ENCODE results near the gene TUBB4B.
A peak's percentile ranks its signal among the peaks of the same experiment; 100 is the strongest.

The TUBB4B gene

DNA sequence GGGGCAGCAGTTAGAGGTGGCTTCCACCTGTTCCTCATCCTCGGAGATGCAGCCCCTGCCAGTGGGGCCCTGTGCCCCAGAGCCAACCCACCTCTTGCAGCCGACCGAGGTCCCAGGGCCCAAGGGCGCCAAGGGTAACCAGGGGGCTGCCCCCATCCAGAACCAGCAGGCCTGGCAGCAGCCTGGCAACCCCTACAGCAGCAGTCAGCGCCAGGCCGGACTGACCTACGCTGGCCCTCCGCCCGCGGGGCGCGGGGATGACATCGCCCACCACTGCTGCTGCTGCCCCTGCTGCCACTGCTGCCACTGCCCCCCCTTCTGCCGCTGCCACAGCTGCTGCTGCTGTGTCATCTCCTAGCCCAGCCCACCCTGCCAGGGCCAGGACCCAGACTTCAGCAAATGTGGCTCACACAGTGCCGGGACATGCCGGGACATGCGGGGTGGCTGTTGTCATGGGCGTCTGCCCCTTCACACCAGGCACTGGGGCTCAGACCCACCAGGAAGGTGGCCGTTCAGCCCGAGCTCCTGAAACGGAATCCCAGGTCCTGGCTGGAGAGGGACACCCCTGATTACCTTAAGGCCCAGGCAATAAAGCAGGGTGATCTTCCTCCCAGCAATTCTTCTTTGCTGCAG is 15.3 kb upstream of the TUBB4B start:
- no peak for DNase-seq (ENCODE audit: low read depth in 1 of 2, low spot score in 1 of 2)

DNA sequence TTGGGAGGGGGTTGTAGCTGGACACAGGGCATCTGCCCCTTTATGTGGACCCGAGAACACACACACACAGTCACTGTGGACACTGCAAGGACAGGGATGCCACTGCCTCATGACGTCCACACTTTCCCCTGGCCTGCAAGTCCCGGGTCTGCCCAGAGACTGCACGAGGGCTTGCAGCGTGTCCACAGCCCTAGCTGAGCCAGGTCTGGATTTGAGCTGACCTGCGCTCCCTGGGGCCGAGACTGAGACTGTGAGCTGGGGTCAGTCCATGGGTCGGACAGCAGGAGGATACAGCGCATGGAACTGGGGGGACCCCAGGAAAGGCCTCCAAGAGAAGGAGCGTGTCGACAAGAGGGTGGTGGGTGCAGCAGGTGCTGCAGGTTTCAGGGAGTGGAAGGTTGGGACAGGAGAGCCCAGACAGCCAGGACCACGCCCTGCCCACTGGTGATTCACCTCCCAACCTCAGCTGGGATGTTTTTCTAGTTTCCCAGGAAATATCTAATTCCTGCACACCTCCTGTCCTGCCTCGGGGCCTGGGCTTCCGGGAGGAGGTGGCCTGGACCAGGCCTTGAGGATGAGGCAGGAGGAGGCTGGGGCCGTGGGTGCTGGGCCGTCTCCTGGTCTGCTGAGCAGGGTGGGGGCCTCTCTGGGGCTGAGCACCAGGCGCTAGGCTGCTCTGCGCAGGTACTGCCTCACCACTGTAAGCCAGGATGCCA is 14.6 kb upstream of the TUBB4B start:
- DNase-seq (ENCODE audit: low read depth in 1 of 2, low spot score in 1 of 2) = no peak

DNA sequence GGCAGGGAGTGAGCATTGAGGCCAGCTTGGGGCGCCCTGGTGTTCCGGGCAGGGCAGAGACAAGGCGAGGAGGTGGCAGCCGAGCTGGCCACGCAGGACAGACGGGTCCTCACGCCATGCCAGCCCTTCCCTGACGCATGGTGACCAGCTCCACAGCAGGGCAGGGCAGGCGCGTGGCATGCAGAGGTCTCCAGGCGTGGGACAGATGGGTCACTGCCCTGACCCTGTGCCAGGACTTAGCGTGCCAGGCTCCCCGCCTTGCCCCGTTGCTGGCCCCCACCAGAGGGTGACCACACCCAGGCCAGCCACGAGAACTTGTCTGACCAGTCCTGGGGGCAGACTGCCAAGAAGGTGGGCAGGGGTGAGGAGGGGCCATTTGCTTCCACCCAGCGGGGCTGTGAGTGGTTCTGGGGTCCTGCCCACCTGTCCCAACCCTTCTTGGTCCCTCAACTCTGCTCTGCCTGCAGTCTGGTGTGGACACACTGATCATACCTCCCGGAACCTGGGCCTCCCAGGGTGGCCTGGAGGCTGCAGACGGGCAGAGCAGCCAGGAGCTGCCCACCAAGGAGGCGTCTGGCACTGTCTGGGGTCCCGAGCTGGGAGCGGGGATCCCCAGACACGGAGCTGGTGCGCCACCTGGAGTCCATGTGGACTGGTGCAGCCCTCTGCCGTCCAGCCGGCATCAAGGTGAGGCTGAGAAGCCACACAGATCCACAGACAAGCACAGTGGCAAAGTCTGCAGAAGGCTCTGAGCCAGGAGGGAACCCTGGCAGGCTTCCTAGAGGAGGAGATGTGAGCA is 13.8 kb upstream of the TUBB4B start, which contains the start of gene RNF224:
Gene RNF224 (plus strand): TSS at position 449 of the 799 bp plus-strand sequence. CDS start 834 bp downstream, outside the sequence.
- peak; percentile 70 to 72 for DNase-seq (ENCODE audit: low read depth in 1 of 2, low spot score in 1 of 2)

DNA sequence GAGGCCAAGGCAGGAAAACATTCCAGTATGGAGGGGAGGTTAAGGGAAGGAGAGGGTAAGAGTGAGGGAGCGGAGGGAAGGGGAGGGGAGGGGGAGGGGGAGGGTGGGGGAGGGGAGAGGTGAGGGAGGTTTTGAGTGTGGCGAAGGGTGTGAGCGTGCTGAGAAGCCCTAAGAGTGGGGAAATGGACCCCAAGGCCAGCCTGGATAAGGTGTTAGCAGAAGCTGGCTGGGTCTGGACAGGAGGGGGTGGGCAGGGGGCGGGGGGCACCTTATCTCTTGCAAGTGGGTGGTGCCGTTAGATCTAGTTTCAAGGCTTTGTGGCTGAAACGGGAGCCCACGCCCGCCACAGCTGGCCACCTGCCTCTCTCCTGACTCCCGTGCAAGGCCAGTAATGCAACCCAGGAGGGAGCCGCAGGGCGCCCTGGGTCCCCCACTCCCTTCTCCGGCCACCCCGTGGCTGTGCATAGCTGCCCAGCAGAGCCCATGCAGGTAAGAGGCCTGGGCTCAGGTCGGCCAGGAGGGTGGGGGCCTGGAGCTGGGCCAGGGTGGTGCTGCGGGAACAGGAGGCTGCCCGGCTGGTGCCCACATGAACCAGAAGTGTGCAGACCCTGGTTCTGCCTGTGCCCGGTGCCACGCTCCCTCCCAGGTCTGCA is 13.1 kb upstream of the TUBB4B start:
- DNase-seq (ENCODE audit: low read depth in 1 of 2, low spot score in 1 of 2) = no peak

DNA sequence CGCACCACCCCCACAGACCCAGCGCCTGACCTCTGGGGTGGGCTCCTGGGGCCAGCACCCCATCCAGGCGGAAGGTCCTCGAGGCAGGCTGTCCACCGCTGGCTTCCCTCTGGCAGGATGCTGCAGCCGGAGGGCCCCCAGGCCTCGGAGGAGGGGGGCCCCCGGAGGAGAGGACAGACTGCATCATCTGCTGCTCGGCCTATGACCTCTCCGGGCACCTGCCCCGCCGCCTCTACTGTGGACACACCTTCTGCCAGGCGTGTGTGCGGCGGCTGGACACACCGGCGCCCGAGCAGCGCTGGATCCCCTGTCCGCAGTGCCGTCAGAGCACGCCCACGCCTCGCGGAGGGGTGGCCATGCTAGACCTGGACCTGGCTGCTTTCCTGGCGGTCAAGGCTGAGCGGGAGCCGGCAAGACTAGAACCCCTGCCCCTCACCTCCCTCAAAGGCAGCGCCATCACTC is 12.6 kb upstream of the TUBB4B start:
- no peak for DNase-seq (ENCODE audit: low read depth in 1 of 2, low spot score in 1 of 2)

DNA sequence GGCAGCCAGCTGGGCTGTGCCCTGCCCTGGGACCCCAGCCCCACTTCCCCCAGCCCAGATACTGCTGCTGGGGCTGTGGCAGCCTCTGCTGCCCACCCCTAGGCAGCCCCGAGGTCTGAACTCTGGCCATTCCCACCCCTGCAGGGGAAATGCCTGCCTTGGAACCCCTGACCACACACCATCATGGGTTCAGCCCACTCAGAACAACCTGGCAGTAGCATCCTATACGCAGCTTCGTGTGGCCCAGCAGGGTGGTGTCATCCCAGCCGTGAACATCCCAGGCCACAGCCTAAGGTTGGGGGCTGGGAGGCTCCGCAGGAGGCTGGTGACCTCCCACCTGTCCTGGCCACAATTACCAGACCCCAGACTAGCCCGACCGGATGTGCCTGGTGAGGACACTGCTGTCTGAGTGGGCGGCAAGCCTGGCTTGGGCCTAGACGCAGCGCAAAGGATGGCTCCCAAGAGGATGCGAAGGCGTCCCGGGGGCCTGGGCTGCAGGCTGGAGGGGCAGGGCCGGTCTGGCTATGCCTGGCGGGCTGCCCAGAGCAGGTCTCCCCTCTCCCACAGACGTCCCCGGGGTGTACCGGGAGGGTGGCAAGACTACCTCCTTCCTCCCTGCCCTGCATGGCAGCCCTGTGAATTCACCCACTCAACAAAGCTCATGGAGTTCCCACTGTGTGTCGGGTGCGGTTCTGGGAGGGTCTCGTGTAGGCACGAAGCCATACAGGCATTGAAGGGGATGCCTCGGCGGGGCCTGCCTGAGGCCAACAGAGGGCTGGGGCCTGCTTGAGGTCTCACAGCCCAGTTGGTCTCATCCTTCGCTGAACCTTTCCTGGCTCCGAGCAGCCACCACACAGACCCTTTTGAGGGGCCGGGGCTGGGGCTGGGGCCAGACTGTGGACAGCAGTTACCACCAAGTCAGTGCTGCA is 11.9 kb upstream of the TUBB4B start:
- no peak for DNase-seq (ENCODE audit: low read depth in 1 of 2, low spot score in 1 of 2)

DNA sequence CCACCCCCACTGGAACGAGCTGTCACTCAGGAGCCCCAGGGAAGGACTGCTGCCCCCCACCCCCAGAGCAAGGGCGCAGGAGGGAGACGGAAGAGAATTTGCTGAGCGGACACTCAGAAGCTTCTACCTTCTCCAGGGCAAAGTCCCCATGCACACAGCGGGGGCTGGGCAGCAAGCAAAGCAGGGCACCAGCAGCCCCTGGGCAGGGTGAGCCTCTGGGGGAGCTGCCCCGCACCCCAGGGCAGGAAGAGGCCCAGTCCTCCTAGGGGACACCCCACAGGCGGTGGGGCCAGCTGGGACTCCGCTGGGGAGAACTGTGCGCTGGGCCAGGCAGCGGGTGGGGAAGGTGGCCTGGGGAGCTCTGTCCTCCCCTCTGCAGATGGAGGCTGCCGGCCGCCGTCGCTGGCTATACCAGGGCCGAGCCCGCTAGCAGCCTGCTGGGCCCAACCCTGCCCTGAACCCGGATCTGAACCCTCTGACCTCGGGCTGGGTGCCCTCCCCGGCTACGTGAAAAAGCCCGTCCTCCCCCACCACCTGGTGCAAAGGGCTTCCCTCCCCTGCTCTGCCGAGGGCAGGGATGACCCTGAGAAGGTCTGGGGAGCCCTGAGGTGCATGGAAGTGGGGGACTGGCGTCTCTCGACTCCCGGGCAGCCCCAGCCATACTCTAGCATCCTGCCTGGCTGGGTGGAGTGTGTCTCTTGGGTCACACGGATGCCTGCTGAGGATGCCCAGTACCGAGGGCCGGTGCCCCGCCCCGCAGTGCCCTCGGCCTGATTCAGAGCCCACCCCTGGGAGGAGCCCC is 11.0 kb upstream of the TUBB4B start:
- no peak for DNase-seq (ENCODE audit: low read depth in 1 of 2, low spot score in 1 of 2)

DNA sequence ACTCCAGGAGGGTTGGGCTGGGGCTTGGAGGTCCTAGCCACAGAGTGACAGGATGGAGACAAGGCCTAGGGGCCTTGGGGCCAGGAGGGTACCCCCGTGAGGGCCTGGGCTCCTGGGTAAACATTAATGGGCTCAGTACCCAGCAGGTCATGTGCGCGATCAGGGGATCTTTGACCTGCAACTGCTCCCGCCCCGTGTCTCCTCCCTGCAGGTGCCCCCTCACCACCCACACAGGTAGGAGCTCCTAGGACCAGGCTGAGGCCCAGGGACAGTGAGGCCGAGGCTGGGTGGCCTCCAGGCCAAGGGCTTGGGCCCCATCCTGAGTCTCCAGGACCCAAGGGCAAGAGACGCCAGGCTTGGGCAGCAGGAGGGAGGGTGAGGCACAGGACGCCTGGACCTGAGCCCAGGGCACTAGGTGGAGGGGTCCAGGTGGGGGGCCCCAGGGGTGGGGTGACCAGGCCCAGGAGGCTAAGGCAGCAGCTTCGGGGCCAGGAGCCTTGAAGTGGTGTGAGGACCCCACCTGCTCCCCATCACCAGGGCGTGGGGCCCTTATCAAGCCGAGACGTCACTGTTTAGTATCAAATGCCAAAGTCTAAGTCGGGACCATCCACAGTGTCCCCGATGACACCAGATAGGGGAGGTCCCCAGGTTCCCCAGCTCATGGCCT is 10.2 kb upstream of the TUBB4B start, which contains the start of gene SLC34A3:
Gene SLC34A3 (plus strand): TSS at position 197 of the 667 bp plus-strand sequence. CDS start 802 bp downstream, outside the sequence.
- no peak for DNase-seq (ENCODE audit: low read depth in 1 of 2, low spot score in 1 of 2)

DNA sequence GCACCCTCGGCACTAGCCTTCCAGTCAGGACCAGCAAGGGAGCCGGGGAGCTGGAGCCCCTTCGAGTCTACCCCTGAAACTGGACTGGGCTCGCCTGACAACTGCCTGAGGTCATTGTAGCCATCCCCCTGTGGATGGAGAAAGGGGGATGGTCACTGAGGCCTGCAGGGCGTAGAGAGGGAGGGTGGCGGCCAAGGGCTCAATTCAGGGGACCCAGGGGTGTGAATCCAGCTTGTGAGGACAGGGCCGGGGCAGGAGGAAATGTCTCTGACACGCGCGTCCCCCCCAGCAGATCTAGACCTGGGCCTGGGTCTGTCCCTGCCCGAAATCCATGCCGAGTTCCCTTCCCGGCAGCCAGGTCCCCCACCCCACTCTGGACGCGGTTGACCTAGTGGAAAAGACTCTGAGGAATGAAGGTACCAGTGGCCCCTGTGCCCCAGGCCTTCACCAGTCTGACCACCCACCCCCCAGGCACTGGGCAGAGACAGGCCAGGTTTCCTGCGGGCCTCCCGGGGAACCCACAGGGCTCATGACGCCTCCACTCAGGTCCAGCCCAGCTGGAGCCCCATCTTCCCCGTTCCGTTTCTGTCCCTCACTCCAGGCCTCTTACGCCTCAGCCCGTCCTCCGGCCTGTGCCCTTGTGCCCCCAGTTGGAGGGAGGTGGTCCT is 9.6 kb upstream of the TUBB4B start:
- DNase-seq (ENCODE audit: low read depth in 1 of 2, low spot score in 1 of 2) = no peak

DNA sequence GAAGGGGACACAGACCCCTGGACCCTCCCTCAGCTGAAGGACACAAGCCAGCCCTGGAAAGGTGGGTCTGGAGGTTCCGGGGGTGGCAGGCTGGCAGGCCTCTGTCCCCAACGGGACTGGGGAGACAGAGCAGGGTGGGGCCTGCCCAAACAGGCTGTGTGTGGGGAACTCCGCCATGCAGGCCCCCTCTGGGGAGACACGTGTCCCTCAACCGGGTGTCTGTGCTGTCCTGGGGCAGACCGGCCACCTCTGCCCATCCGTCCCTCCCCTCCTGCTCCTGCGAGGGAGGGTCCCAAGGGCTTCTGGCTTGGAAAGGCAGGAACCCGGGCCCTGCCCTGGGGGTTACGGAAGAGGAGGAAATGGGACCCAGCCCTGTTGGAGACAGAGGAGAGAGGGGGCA is 9.0 kb upstream of the TUBB4B start:
- DNase-seq (ENCODE audit: low read depth in 1 of 2, low spot score in 1 of 2) = no peak

DNA sequence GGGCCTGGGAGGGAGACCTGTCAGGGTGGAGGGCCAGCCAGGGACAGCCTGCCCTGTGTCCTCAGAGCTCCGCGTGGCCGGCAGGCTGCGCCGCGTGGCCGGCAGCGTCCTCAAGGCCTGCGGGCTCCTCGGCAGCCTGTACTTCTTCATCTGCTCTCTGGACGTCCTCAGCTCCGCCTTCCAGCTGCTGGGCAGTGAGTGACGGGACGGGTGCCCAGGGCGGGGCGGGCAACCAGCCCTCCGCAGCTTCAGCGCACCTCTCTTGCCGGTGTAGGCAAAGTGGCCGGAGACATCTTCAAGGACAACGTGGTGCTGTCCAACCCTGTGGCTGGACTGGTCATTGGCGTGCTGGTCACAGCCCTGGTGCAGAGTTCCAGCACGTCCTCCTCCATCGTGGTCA is 8.6 kb upstream of the TUBB4B start:
- DNase-seq (ENCODE audit: low read depth in 1 of 2, low spot score in 1 of 2) = no peak

DNA sequence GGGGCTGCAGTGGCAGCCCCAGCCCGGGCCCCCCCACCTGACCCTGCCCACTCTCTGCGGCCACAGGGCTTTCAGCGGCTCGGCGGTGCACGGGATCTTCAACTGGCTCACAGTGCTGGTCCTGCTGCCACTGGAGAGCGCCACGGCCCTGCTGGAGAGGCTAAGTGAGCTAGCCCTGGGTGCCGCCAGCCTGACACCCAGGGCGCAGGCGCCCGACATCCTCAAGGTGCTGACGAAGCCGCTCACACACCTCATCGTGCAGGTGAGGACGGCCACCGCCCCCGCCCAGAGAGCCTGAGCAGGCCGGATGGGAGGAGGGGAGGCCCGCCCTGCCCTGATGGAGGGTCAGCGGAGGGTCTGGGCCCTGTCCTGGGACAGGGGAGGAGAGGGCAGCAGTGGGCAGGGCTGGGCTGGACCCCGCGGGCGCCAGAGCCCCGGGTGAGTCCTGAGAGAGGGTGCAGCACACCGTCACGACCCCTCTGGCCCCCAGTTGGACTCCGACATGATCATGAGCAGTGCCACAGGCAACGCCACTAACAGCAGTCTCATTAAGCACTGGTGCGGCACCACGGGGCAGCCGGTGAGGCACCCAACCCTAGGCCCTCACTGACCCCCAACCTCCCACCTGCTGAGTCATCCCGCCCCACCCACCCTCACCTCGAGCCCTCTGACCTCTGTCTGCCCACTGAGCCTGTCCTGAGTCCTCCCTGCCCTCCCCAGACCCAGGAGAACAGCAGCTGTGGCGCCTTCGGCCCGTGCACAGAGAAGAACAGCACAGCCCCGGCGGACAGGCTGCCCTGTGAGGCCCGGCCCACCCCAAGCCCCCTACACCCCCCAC is 7.7 kb upstream of the TUBB4B start:
- no peak for DNase-seq (ENCODE audit: low read depth in 1 of 2, low spot score in 1 of 2)

DNA sequence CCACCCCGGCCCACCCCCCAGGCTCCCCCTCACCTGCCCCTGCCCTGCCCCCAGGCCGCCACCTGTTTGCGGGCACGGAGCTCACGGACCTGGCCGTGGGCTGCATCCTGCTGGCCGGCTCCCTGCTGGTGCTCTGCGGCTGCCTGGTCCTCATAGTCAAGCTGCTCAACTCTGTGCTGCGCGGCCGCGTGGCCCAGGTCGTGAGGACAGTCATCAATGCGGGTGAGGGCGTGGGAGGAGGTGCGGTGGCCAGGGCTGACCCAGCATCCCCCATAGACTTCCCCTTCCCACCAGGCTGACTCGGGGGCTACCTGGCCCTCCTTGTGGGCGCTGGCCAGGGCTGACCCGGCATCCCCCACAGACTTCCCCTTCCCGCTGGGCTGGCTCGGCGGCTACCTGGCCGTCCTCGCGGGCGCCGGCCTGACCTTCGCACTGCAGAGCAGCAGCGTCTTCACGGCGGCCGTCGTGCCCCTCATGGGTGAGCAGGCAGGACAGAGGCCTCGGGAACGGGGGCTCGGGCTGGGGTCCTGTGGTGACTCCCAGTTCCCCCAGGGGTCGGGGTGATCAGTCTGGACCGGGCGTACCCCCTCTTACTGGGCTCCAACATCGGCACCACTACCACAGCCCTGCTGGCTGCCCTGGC is 6.9 kb upstream of the TUBB4B start:
- DNase-seq (ENCODE audit: low read depth in 1 of 2, low spot score in 1 of 2) = no peak

DNA sequence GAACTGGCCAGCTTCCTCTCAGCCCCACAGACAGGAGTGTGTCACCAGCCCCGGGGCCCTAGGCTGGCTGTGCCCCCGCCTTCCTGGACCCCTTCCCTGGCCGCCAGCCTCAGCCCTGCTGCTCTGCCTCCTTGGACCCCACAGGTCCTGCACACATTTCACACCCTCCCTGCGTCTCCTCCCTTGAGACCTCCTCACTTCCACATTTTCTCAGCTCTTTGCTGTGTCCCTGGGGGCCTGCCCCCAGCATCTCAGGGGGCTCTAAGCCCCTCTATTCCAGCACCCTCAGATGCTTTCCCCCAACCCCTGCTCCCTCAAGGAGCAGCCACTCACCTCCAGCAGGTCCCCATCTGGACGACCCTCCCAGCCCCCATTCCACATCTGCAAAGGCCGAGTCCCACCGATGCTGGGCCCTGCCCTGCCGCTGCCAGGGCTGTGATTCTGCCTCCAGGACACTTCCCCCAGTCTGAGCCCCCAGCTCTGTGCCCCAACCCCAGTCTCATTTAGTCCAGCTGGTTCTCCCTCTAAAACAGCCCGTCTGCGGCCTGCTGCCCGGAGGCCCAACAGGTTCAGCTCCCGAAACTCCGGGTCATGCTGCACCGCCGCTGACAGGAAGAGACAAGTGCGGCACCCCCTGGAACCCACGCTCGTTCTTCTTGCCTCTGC is 6.2 kb upstream of the TUBB4B start:
- DNase-seq (ENCODE audit: low read depth in 1 of 2, low spot score in 1 of 2) = no peak

DNA sequence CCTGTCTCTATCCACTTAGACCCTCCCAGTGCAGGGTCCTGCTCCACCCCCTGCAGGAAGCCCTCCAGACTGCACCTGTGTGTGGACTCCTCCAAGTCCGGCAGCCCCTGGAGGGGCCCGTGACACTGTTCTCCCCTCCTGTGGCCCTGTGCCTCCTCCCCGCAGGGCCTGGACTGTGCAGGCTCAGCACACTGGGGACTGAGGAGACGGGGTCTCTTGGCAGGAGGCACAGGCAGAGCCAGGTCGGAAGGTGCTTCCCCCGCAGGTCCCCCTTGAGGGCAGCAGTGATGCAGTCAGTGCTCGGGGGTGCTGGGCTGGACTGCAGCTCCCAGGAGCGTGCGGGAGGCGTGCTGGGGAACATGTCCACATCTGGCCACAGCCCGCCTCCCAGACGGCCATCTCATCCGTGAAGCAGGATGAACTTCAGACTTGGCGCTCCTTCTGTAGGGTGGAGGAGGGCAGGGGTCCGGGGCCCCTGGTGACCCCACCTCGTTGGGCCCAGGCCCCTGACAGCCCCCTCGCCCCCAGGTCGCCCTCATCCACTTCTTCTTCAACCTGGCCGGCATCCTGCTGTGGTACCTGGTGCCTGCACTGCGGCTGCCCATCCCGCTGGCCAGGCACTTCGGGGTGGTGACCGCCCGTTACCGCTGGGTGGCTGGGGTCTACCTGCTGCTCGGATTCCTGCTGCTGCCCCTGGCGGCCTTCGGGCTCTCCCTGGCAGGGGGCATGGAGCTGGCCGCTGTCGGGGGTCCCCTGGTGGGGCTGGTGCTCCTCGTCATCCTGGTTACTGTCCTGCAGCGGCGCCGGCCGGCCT is 5.5 kb upstream of the TUBB4B start:
- DNase-seq (ENCODE audit: low read depth in 1 of 2, low spot score in 1 of 2) = no peak
